HEK293T (cell line): ENCODE measurements around the gene APOA4.

ENCODE experiments used
- CTCF ChIA-PET: fragments of 350-600 bp; formaldehyde crosslinking; extraction: SDS; loops from one replicate; lab custom pipeline; 2021; ENCODE audit warnings: antibody characterized with exemption, inconsistent platforms; lab: Yijun Ruan, JAX
- POLR2A ChIA-PET: fragments of 350-600 bp; formaldehyde crosslinking; extraction: SDS; loops from one replicate; lab custom pipeline; 2020; ENCODE audit warnings: antibody characterized with exemption, inconsistent platforms; lab: Yijun Ruan, JAX
- DNase-seq: peaks from one replicate; pipeline ENCODE4 v3.0.0; 2012; ENCODE audit warnings: mixed read lengths; ENCODE audit errors: extremely low spot score
- ARNT ChIP-seq: fragments of 450-650 bp; IDR thresholded peaks from 2 replicates; pipeline ENCODE4 v1.6.1; 2017; ENCODE audit warnings: mild to moderate bottlenecking
- BHLHE40 ChIP-seq: fragments of 450-650 bp; IDR thresholded peaks from 2 replicates; pipeline ENCODE4 v1.6.1; 2016; ENCODE audit warnings: mild to moderate bottlenecking, moderate library complexity, borderline replicate concordance
- CTBP1 ChIP-seq: fragments of 450-650 bp; IDR thresholded peaks from 2 replicates; pipeline ENCODE4 v1.6.1; 2016; ENCODE audit warnings: borderline replicate concordance
- ELF4 ChIP-seq: fragments of 450-650 bp; IDR thresholded peaks from 2 replicates; pipeline ENCODE4 v1.6.1; 2017; ENCODE audit warnings: antibody characterized with exemption
- FOXA1 ChIP-seq: fragments of 450-650 bp; IDR thresholded peaks from 2 replicates; pipeline ENCODE4 v1.6.1; 2016; ENCODE audit warnings: mild to moderate bottlenecking
- FOXK2 ChIP-seq: fragments of 450-650 bp; IDR thresholded peaks from 2 replicates; pipeline ENCODE4 v1.6.1; 2016; ENCODE audit warnings: mild to moderate bottlenecking
- FOXM1 ChIP-seq: fragments of 450-650 bp; IDR thresholded peaks from 2 replicates; pipeline ENCODE4 v1.6.1; 2017; ENCODE audit warnings: mild to moderate bottlenecking, borderline replicate concordance
- HDGF ChIP-seq: fragments of 450-650 bp; IDR thresholded peaks from 2 replicates; pipeline ENCODE4 v1.6.1; 2017; ENCODE audit warnings: antibody characterized with exemption, borderline replicate concordance
- L3MBTL2 ChIP-seq: fragments of 450-650 bp; conservative IDR thresholded peaks from 2 replicates; pipeline ENCODE4 v1.6.1; 2016; ENCODE audit warnings: mild to moderate bottlenecking
- LEF1 ChIP-seq: fragments of 450-650 bp; IDR thresholded peaks from 2 replicates; pipeline ENCODE4 v1.6.1; 2017; ENCODE audit warnings: mild to moderate bottlenecking, borderline replicate concordance
- NFRKB ChIP-seq: fragments of 450-650 bp; IDR thresholded peaks from 2 replicates; pipeline ENCODE4 v1.6.1; 2016; ENCODE audit warnings: mild to moderate bottlenecking, moderate library complexity
- SP1 ChIP-seq: fragments of 450-650 bp; IDR thresholded peaks from 2 replicates; pipeline ENCODE4 v1.6.1; 2017
- SUZ12 ChIP-seq: fragments of 450-650 bp; IDR thresholded peaks from 2 replicates; pipeline ENCODE4 v1.6.1; 2016; ENCODE audit warnings: mild to moderate bottlenecking
- TARDBP ChIP-seq: fragments of 450-650 bp; IDR thresholded peaks from 2 replicates; pipeline ENCODE4 v1.6.1; 2016
- ZNF384 ChIP-seq: fragments of 450-650 bp; IDR thresholded peaks from 2 replicates; pipeline ENCODE4 v1.6.1; 2016
- TF ChIP-seq, protein P1 (sequence below): fragments of 450-650 bp; IDR thresholded peaks from 2 replicates; pipeline ENCODE4 v1.6.1; 2016

The APOA4 gene

DNA sequence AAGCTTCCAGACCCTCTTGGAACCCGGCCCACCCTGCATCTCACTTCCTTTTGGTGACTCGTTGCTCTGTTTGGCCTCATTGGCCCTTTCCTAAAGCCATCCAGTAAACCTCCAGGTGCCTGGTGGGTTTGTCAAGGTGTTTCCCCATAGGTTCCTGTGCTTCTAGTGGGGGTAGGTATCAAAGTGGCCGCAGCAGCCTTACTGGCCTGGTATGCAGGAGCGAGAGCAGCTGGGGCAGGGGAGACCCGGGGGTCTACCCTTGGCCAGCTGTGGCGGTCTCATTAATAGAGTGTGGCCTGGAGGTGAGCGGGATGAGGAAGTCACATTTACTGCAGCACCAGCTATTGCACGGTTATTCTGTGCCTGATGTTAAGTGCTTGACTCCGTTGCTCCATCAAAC, 4.1 kb downstream of the APOA4 start:
- POLR2A ChIA-PET, result no interaction called here
- CTCF ChIA-PET, result no interaction called here
- no peak for TF ChIP-seq SP1
- TF ChIP-seq TARDBP, result no peak
- no peak for TF ChIP-seq BHLHE40
- no peak for TF ChIP-seq L3MBTL2
- TF ChIP-seq ZNF384, result no peak
- no peak for TF ChIP-seq CTBP1
- no peak for TF ChIP-seq ELF4
- no peak for TF ChIP-seq FOXA1

DNA sequence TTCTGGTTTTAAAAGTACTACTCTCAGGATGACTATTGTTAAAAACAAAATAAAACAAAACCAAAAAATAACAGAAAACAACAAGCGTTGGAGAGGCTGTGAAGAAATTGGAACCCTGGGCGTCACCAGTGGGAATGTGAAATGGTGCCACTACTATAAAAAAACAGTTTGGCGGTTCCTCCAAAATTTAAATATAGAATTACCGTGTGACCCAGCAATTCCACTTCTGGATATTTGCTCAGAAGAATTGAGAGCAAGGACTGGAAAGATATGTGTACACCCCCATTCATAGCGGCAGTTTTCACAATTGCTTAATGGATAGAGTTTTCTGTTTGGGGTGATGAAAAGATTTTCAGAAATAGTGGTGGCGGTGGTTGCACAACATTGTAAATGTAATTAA, 8.6 kb downstream of the APOA4 start:
- ChIA-PET POLR2A (no interaction called here), CTCF (interaction anchor here (2.2 kb wide), 1 partner anchor 22 kb away, joined by 9 read pairs; no protein-coding TSS in a partner anchor)
- no peak for TF ChIP-seq HDGF
- no peak for TF ChIP-seq NFRKB
- TF ChIP-seq CTBP1, result no peak
- TF ChIP-seq ELF4, result no peak
- TF ChIP-seq, protein P1, sequence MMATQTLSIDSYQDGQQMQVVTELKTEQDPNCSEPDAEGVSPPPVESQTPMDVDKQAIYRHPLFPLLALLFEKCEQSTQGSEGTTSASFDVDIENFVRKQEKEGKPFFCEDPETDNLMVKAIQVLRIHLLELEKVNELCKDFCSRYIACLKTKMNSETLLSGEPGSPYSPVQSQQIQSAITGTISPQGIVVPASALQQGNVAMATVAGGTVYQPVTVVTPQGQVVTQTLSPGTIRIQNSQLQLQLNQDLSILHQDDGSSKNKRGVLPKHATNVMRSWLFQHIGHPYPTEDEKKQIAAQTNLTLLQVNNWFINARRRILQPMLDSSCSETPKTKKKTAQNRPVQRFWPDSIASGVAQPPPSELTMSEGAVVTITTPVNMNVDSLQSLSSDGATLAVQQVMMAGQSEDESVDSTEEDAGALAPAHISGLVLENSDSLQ, result no peak
- no peak for TF ChIP-seq FOXA1
- TF ChIP-seq SUZ12, result no peak
- TF ChIP-seq LEF1, result no peak
- no peak for TF ChIP-seq L3MBTL2
- no peak for TF ChIP-seq FOXM1
- TF ChIP-seq ARNT, result no peak
- no peak for TF ChIP-seq TARDBP
- no peak for TF ChIP-seq FOXK2
- no peak for TF ChIP-seq ZNF384

More for the DNA sequence above, 4.1 kb downstream of the APOA4 start:
- DNase-seq, result no peak

DNA sequence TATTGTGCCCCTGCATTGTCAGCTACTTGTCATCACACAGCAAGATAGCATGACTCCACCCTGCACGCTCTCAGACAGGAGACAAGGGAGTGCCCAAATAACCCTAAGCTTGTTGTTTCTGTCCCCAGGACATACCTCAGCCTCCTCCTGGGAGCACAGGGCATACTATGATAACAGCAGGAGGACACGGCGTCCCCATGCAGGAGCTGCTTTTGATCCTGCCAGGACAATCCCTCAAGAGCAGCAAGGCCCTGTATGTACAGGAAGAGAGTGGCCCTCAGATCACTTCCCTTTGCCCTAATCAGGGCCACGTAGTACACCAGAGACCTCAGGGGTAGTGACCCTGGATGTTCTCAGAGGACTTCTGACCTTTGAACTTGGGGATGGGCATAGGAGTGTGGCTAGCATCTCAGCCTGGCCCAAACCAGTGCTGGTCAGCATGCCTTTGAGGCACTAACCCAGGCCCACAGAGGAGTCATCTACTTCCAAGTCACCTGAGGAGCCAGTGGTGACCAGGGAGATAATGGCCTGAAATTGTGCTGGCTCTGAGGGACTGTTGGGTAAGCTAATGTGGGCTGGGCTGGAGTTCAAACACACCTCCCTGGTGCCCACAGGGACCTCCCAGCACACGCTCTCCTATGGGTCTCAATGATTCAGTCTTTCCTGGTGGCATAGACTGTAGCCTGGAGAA, 9.2 kb downstream of the APOA4 start:
- DNase-seq, result no peak
- ChIA-PET CTCF (interaction anchor here (0.6 to 2.2 kb wide), 4 partner anchors 22 to 71 kb away, joined by 3 to 9 read pairs (median 4); partner anchors contain the start of gene APOA5), POLR2A (interaction anchor here (0.8 to 2.0 kb wide), 3 partner anchors 9 to 41 kb away, joined by 3 to 7 read pairs (median 4); partner anchors contain the start of gene BUD13)
- no peak for TF ChIP-seq ARNT
- no peak for TF ChIP-seq FOXK2
- TF ChIP-seq BHLHE40, result no peak
- TF ChIP-seq L3MBTL2, result no peak
- no peak for TF ChIP-seq NFRKB
- no peak for TF ChIP-seq FOXM1
- TF ChIP-seq ZNF384, result no peak
- TF ChIP-seq HDGF, result no peak

More for the DNA sequence above, 8.6 kb downstream of the APOA4 start:
- DNase-seq, result no peak

DNA sequence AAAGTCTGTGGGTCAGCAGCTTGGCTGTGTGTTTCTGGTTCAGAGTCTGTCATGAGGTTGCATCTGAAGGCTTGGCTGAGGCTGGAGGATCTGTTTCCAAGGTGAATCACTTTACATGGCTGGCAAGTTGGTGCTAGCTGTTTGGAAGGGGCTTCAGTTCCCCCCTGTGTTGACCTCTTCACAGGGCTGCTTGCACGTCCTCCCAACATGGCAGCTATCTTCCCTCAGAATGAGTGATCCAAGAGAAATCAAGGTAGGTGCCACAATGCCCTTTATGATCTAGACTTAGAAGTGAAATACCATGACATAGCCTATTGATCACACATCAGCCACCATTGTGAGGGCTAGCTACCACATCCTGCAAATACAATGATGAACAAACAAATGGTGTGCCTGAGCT, 9.9 kb downstream of the APOA4 start:
- CTCF ChIA-PET, result interaction anchor here (0.6 to 2.2 kb wide), 4 partner anchors 22 to 70 kb away, joined by 3 to 9 read pairs (median 4); partner anchors contain the start of gene APOA5
- DNase-seq, result no peak
- TF ChIP-seq ZNF384 (no peak), LEF1 (no peak), SUZ12 (no peak), CTBP1 (no peak), L3MBTL2 (no peak), NFRKB (no peak), ARNT (no peak), ELF4 (no peak), FOXM1 (no peak), BHLHE40 (no peak)
- POLR2A ChIA-PET, result interaction anchor here (0.8 to 2.0 kb wide), 3 partner anchors 8 to 40 kb away, joined by 3 to 7 read pairs (median 4); partner anchors contain the start of gene BUD13

DNA sequence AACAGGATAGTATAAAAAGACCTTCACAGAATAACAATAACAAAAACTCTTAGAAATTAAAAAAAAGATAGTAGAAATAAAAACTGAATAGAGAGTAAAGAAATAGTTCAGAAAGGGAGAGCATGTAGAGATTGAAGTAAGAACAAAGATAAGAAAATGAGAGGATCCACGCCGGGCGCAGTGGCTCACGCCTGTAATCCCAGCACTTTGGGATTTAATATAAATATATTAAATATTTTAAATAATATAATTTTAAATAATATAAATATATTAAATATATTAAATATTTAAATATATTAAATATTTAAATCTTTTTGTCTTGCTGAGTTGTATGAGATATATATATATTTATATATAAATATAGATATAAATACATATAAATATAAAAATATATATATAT, 11.0 kb downstream of the APOA4 start:
- no peak for TF ChIP-seq ELF4
- no peak for TF ChIP-seq TARDBP
- TF ChIP-seq BHLHE40, result no peak
- TF ChIP-seq ARNT, result no peak
- TF ChIP-seq NFRKB, result no peak
- TF ChIP-seq SUZ12, result no peak
- no peak for TF ChIP-seq L3MBTL2
- no peak for TF ChIP-seq HDGF
- no peak for TF ChIP-seq FOXK2
- no peak for TF ChIP-seq FOXM1
- no peak for TF ChIP-seq FOXA1
- ChIA-PET CTCF (interaction anchor here (2.2 kb wide), 1 partner anchor 24 kb away, joined by 9 read pairs; no protein-coding TSS in a partner anchor), POLR2A (interaction anchor here (2.0 kb wide), 1 partner anchor 24 kb away, joined by 7 read pairs; no protein-coding TSS in a partner anchor)
- DNase-seq, result no peak

DNA sequence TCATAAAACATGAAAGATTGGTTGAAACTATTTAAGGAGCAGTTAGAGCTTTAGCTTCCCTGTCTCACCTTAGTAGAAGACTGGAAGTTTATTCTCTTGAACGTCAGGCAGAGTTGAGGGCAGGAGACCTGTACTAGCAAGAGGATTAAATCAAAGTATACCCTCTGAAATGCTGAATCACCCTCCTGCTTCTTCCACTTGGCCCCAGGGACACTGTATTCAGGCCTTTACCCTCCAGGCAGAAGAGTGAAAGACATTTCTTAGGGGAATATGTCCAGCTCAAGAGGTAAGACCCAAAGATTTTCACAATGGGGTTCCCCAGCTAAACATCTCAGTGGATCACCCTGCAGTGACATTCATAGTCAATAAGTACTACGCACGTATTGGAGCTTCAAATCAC, 11.9 kb downstream of the APOA4 start:
- POLR2A ChIA-PET, result interaction anchor here (0.8 kb wide), 1 partner anchor 18 kb away, joined by 3 read pairs; the partner anchor contains the start of gene APOC3
- CTCF ChIA-PET, result no interaction called here
- no peak for DNase-seq
- TF ChIP-seq ARNT (no peak), LEF1 (no peak), SUZ12 (no peak), BHLHE40 (no peak)
